HG02943 (cell line): ENCODE measurements around the gene CEP55.

Experiments used
- ATAC-seq: cut with Tn5 transposase; IDR thresholded peaks from one replicate; pipeline ENCODE4 v1.9.1; 2021; ENCODE audit warnings: mild to moderate bottlenecking, low read depth, moderate library complexity; ENCODE audit not compliant: unreplicated experiment

CEP55 gene

DNA sequence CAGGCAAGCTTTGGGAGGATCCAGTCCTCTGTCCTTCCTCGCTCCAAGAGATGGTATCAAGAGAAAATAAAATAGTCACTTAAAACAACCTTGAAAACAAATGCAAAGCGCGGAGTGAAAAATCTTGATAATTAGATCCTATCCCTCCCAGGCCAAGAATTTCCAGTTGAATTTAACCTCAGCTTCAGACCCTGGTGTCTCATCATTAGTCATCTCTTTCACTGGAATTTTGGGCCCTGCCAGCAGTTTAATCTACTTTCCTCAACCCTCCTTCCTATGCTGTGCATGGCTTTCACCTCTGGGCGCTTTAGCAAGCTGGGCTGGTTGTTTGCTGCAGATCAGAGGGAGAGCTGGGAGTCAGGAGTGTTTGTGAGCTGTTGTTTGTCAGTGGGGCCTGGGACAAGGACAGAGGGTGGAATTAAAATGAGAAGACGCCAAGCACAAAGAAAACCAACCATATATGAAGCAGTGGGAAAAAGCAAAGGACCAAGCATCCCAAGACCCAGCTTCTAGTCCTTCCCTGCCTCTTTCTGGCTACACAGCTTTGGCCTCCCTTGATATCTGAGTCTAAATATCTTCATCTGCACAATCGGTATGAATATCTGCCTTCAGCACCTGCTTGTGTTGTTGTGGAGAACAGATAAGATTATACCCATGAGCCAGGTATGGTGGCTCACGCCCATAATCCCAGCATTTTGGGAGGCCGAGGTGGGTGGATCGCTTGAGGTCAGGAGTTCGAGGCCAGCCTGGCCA lies 27.8 kb upstream of the CEP55 start:
- ATAC-seq = no peak

DNA sequence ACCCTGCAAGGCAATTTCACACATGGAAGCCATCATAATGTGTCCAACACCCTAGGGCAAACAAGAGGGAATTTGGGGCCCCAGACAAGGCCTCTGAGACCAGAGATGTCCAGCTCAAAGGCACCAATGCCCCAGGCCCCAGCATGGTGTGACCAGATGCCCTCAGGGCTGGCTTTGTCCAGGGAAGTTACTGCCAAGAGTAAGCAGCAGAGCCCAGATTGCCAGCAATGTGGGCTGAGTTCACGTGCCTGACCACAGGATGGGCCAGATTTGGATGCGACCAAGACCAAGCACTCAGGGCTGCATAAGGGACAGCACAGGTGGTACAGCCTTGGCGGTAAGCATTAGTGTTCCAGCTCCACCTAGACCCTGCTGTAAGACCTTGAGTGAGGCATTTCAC lies 27.0 kb upstream of the CEP55 start:
- ATAC-seq = no peak

DNA sequence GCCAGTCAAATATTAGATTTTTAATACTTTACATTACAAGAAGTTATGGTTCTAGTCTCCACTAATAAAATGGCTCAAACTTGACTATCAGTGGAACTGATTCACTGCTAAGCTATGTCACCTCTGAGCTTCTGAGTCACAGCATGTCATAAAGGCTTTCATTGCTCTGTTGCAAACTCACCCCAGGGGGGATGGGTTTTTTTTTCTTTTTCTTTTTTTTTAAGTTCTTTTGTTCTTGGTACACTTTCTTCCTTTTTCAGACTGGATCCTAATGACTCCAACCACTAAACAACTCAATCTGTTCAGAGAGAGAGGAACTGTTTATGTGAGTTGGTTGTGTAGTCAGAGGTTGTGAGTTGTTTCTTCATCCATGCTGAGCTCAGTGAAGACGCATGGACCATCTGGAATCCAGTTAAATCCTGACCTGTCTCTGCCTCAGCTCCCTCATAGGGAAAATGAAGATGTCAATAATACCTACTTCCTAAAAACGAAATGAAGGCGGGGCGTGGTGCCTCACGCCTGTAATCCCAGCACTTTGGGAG lies 25.2 kb upstream of the CEP55 start:
- no peak for ATAC-seq

DNA sequence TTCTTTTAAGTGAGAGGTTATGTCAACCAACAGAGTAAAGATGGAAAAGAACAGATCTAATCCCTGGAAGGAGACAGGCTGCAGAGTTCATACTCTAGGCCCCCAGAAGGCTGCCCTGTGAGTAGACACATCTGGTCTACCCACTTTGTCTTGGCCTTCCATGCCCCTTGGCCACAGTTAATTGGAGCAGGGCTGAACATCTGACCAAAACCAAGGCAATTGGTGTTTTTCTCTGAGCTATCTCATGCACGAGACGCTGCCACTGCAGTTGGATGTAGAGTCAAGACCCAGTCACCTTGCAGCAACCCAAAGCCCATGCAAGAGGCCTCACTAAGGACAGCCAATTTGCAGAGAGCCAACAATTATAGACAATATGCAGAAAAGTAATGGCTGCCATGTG lies 23.3 kb upstream of the CEP55 start:
- no peak for ATAC-seq

DNA sequence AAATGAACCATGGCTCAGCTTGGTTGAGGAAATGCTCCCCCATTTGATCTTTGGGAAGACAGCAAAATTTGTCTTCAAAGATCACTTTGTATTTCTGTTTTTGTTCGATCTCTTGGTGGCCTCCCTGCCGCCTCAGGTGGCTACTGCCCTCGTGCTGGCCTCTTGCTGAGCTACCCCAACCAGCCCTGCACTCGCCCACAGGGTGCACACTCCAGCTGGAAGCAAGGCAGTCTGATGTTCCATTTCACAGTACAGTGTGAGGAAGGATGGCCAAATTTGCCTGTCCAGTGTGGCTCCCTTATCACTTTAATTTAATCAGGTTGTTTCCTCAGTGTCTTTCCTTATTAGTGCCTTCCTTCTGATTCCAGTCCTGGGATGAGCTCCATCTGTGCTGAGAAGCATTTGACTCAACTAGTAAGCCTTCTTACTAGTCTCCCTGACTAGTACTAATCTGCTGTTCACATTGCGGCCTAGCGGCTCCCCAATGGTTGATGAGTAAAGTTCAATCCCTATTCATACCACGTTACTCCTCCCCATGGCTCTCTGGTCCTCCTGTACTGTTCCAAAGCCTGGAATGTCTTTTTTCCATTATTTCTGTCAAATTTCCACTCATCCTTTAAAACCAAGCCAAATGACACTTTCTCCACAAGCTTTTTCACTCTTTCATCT lies 22.5 kb upstream of the CEP55 start:
- ATAC-seq = no peak

DNA sequence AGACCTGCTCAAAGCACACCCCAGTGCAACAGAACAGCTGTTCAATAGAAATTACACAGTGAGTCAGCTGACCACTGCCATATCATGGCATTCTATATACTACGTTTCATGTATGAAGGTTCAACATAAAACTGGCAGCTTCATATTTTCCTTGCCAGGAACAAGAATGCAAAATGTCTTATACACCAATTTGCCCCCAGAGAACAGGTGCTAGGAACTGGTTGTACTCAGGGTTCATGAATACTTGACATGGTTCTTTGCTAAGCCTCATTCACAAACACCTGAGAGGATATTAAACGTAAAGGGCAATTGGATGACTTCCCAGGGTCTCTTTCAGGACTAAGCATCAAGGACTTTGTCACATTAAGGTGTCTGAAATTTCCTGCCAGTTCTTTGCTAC lies 21.2 kb upstream of the CEP55 start:
- ATAC-seq = no peak

DNA sequence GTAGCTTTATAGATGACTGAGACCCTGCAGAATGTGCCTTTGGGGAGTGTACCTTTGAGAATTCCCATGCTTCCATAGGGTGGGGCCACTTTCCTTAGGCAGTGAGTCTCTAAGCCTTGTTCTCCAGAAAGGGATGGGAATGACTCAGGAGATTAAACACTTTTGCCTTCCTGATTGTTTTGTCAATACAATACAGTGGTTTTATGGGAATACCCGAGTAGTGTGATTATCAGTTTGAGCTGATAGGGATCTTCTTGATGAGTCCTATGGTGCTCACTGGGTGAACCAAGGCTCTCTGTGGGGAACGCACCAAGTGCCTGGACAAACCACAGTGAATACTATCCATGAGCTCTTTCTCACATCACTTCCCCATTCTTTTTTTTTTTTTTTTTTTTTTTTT lies 20.5 kb upstream of the CEP55 start:
- ATAC-seq = no peak

DNA sequence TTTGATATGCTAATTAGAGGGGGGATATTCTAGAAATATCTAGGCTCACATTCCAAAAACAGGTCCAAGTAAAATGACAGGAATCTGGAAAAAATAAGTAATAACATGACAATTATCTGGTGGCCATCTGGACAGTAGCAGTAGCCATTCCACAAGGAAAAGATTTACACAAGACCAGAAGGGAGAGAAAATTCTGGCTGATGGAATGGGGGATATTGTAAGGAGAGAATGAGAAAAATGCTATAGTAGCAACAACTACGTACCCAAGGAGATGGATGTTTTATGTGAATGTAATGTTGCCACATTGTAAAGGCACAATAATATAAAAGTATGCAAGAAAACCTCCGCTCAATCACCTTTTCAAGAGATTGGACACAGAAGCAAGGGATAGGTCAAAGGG lies 19.7 kb upstream of the CEP55 start:
- ATAC-seq = no peak

DNA sequence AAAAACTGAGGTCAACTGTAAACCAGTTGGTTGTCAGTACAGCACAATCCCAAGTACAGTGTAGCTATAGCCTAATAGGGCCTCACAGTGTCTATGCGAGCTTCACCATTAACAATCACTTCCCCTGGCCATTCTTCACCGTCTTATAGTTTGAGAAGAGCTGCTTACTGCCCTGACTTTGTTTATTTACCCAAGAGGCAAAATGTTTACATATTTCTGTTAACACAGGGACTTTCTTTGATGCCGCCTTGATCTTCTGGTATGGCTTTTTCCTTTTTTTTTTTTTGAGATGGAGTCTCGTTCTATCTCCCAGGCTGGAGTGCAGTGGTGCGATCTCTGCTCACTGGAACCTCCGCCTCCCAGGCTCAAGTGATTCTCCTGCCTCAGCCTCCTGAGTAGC lies 17.5 kb upstream of the CEP55 start:
- ATAC-seq = no peak

DNA sequence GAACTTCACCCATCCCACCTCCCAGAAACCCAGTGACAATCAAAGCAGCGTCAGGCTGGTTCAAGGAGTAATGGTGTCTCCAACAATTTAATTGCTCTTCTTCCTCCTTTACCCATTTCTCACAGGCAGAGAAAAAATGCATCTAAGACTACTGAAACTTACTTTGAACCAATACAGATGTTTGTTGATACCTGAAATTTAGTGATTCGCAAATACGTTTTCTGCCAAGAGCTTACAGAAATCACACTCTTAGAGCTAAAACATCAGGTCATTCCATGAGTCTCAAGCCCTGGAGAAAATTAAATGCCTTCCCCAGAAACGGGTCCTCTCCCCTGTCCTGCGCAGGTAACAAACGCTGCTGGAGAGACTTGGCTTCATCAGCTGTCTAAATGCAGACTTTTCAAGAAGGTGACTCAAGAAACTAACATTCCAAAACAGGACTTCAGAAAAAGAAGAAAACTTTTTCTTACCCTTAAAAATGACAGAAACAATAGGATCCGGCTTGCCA lies 14.7 kb upstream of the CEP55 start:
- ATAC-seq = no peak

DNA sequence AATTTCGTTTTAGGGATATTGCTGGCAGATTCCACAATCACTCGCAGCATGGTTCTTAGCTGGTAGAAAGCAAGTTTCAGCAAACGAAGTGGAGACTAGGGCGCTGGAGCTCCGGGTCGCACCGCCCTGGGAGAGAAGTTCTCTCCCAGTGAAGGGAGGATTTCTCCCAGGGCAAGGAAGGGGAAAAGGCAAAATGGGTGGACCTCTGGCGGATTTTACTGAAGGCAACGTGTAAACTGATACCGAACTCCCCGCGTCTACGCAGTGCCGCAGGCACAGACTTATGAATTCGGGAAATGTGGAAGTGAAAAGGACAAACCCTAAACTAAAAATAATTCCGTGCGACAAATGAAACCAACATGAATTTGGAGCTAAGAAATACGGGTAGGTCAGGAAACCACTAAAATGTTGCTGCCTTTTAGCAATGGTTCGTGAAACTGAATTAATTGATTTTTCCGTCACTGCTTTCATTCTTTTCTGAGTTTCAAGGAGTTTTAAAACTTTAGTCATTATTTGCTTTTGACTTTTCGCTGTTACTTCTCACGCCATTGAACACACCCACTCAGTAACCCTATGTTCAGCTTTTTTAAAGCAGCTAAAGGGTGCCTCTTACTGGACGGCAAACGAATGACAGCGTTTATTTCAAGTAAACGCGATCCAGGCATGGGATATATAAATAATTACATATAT lies 14.1 kb upstream of the CEP55 start, which contains the start of gene MYOF:
TSS of gene MYOF (minus strand) at position 190 of the 690 bp plus-strand sequence. CDS start at position 50, 140 bp downstream.
- peak; percentile 84 for ATAC-seq

DNA sequence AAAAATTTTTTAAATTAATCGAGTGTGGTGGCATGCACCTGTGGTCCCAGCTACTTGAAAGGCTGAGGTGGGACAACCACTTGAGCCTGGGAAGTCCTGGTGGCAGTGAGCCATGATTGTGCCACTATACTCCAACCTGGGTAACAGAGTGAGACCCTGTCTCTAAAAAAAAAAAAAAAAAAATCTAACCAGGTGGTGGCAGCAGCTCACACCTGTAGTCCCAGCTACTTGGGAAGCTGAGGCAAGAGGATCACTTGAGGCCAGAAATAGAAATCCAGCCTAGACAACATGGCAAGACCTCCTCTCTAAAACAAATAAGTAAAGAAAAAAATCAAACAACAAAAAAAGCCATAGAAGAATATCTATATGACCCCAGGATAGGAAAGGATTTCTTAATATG lies 10.7 kb upstream of the CEP55 start:
- no peak for ATAC-seq

DNA sequence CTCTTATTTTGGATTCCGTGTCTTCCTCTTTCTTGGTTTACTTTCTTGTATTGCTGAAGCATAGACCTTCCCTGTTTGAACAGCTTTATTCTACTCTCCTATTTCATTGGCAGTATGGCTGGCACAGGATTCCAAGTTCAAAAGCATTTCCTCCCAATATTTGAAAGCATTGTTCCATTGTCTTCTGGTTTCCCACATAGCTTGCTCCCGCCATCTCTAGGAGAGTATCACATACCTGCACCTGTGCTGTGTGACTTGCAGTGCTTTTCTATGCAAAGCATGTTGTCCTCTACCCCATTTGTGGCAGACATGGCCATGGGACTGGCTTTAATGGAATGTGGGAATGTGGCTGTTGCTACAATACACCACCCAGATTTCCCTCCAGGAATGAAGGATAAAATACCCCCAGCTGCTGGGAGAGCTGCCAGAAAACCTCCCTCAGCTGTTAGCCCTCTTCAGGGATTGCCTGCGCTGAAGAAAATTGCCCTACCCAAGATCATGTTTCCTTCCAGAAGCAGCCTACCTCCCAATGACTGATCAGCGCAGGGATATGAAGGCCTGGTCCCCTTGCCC lies 7.4 kb upstream of the CEP55 start:
- no peak for ATAC-seq

DNA sequence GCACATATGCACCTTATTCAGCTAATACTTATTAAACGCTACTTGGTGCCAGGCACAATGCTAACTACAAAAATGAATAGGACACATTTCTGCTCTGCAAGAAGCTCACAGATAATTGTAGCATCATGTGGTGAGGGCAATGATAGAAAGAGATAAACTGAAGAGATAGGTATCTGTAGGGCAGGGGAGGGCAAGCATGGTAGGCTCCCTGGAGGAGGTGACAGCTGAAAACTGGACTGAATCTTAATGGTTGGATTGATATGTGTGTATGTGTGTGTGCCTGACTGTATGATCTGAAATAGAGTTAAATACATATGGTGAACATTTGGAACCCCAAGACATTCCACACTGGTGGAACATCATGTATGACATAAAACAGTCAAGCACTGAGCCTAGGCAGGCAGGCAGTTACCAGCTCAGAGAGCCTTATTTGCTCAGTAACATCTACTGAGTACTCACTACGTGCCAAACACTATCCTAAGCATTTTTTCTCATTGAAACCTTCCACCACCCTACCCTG lies 4.8 kb upstream of the CEP55 start:
- no peak for ATAC-seq

DNA sequence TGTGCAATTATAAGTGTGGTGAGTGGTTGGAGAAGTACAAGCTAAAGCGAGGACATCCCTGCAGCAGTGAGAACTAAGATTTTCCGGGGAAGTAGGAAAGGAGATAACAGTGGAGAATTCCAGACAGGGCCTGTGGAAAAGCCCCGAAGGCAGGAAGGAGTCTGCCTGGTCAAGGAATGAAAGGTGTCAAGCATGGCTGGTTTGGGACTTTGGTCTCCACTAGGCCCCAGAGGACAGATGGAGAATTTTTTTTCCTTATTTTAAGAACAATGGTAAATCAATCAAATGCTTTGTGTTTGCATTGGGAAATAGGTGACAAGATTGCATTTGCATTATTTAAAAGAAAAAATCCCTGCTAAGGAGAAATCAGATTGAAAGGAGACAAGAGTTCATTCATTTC lies 3.2 kb upstream of the CEP55 start:
- no peak for ATAC-seq

DNA sequence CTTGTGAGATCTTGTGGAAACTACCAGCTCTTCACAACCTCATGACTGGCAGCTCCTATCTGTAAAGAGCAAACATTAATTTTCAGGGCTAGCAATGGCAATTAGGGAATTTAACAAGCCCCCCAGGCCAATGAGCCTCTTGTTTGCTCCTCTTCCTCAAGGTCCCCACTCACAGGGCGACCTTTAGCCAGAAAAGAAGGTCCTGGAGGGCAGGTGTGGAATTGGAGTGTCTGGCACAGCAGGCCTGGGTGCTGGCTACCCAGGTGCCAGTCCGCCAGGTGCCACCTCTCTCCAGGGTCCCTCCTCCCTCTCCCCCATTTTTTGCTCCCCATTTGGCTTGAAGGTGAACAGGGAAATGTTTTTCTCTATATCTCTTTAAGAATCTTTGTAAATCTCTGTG lies 1.9 kb upstream of the CEP55 start:
- no peak for ATAC-seq

DNA sequence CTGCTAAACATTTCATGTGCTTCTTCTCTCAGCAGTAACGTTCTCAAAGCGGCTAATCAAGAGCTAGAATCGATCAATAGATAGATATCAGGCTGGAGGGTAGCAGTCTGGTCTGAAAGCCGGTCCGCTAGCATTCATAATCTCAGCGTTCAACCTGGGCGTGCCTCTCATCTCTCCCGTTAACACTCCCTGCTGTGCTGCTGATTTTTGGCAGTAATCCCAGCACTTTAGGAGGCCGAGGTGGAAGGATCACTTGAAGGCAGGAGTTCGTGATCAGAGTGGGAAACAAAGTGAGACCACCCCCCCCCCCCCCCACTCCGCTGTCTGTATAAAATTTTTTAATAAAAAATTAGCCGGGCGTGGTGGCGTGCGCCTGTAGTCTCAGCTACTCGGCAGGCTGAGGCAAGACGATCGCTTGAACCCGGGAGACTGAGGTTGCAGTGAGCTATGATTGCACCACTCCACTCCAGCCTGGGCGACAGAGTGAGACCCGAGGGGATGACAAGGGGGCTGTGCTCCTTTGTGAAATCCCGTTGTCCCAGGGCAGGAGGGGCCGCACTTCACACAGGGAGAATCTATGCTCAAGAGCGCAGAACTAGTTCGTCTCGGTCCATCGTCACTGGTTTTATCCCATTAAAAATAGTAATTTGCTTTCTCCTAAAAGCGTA lies 624 bp upstream of the CEP55 start:
- peak; percentile 29 for ATAC-seq

DNA sequence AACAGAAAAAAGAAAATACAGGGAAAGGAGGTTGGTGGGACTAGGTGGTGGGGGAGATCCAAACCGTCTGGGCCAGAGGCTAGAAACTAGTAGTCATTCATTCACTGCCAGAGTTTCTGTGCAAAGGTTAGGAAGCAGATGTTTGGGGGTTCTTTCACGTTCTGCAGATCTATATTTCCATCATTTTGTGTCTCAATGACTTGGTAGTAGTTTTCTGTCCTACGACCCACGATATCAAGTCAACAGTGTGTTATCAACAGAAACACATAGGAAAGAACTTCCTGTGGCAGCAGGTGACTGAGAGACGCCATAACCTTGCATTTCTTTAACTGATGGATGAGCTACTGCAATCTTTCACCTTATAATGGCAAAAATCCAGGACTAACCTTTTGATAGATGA lies 1.8 kb downstream of the CEP55 start:
- no peak for ATAC-seq

DNA sequence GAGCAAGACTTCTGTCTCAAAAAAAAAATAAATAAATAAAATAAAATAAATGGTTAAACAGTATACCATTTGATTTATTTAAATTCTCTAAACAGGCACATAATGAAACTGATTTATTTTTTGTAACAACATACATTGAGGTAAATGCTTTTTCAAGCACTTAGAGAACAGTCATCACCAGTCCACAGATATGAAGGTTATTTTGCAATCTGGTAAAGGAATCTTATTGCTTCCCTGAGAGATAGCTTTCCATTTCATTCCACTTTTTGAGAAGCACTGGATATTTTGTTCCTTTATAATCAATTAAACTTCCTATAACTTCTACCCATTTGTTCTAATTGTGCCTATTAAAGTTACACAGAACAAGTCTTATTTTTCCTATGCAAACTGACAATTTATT lies 5.2 kb downstream of the CEP55 start:
- ATAC-seq = no peak

DNA sequence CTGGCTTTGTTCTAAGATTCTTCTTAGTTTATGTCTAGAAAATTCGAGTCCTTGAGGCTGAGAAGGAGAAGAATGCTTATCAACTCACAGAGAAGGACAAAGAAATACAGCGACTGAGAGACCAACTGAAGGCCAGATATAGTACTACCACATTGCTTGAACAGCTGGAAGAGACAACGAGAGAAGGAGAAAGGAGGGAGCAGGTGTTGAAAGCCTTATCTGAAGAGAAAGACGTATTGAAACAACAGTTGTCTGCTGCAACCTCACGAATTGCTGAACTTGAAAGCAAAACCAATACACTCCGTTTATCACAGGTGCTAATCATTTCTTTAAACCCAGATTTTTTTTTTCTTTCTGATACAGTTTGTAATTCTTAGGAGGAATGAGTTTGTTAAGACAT lies 6.7 kb downstream of the CEP55 start:
- no peak for ATAC-seq
